ENCODE measurements around the gene ALDH7A1.

DNA sequence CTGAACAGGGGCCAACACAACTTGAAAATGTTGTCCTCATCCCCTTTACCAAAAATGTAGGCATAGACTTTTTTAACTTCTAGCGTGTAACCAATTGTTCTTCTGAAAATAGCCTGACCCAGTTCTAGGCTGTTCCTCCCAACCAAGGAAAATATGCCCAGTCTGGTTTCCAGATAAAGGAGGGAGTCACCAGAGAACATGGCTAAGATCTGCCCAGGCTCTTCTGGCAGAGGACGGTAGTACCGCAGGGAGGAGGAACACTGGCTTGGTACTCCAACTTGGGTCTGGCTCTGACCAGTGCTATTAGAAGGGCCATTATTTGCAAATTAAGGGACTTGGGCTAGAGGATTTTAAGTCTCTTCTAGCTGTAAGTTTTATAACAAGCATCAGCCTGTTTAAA is 108.7 kb downstream of the ALDH7A1 start:
- TF ChIP-seq, protein P1, sequence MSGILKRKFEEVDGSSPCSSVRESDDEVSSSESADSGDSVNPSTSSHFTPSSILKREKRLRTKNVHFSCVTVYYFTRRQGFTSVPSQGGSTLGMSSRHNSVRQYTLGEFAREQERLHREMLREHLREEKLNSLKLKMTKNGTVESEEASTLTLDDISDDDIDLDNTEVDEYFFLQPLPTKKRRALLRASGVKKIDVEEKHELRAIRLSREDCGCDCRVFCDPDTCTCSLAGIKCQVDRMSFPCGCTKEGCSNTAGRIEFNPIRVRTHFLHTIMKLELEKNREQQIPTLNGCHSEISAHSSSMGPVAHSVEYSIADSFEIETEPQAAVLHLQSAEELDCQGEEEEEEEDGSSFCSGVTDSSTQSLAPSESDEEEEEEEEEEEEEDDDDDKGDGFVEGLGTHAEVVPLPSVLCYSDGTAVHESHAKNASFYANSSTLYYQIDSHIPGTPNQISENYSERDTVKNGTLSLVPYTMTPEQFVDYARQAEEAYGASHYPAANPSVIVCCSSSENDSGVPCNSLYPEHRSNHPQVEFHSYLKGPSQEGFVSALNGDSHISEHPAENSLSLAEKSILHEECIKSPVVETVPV (CRISPR knock-in tag; IDR thresholded peaks at IDR 0.05), result no peak
- TF ChIP-seq ZFP3 (CRISPR knock-in tag; IDR thresholded peaks at IDR 0.05) (no peak), ZNF70 (CRISPR knock-in tag; IDR thresholded peaks at IDR 0.05) (no peak), ARNTL (CRISPR knock-in tag; IDR thresholded peaks at IDR 0.05; ENCODE audit: borderline replicate concordance, low read depth) (no peak), ZNF8 (CRISPR knock-in tag; IDR thresholded peaks at IDR 0.05) (no peak), OSR1 (CRISPR knock-in tag; IDR thresholded peaks at IDR 0.05) (no peak), POU6F1 (CRISPR knock-in tag; IDR thresholded peaks at IDR 0.05; ENCODE audit: borderline replicate concordance, low read depth) (no peak), ISL1 (CRISPR knock-in tag; IDR thresholded peaks at IDR 0.05) (no peak)
- TF ChIP-seq, protein P2, sequence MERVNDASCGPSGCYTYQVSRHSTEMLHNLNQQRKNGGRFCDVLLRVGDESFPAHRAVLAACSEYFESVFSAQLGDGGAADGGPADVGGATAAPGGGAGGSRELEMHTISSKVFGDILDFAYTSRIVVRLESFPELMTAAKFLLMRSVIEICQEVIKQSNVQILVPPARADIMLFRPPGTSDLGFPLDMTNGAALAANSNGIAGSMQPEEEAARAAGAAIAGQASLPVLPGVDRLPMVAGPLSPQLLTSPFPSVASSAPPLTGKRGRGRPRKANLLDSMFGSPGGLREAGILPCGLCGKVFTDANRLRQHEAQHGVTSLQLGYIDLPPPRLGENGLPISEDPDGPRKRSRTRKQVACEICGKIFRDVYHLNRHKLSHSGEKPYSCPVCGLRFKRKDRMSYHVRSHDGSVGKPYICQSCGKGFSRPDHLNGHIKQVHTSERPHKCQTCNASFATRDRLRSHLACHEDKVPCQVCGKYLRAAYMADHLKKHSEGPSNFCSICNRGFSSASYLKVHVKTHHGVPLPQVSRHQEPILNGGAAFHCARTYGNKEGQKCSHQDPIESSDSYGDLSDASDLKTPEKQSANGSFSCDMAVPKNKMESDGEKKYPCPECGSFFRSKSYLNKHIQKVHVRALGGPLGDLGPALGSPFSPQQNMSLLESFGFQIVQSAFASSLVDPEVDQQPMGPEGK (CRISPR knock-in tag; IDR thresholded peaks at IDR 0.05; ENCODE audit: borderline replicate concordance), result no peak
- TF ChIP-seq, protein P3, sequence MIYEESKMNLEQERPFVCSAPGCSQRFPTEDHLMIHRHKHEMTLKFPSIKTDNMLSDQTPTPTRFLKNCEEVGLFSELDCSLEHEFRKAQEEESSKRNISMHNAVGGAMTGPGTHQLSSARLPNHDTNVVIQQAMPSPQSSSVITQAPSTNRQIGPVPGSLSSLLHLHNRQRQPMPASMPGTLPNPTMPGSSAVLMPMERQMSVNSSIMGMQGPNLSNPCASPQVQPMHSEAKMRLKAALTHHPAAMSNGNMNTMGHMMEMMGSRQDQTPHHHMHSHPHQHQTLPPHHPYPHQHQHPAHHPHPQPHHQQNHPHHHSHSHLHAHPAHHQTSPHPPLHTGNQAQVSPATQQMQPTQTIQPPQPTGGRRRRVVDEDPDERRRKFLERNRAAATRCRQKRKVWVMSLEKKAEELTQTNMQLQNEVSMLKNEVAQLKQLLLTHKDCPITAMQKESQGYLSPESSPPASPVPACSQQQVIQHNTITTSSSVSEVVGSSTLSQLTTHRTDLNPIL (CRISPR knock-in tag; IDR thresholded peaks at IDR 0.05; ENCODE audit: low read depth), result no peak

Data from SK-N-SH treated with all-trans-retinoic acid at 6 μM for 48 hours (cell line).